ENCODE measurements around the gene NGB.

DNA sequence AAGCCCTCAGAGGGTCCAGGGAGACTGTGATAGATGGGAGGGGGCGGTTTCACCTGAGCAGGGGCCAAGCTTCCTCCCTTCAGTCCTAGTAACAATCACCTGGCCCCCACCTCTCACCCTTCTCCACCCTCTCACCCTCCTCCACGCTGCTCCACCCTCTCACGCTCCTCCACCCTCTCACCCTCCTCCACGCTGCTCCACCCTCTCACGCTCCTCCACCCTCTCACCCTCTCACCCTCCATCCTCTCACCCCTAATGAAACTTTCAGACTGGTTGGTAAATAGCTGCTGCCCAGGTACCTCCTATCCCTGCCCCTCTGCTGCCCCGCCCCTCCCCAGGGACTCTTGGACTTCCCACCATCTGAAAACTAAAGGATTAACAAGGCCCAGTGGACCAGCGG lies 34.2 kb downstream of the NGB start:
- TF ChIP-seq, protein P1, sequence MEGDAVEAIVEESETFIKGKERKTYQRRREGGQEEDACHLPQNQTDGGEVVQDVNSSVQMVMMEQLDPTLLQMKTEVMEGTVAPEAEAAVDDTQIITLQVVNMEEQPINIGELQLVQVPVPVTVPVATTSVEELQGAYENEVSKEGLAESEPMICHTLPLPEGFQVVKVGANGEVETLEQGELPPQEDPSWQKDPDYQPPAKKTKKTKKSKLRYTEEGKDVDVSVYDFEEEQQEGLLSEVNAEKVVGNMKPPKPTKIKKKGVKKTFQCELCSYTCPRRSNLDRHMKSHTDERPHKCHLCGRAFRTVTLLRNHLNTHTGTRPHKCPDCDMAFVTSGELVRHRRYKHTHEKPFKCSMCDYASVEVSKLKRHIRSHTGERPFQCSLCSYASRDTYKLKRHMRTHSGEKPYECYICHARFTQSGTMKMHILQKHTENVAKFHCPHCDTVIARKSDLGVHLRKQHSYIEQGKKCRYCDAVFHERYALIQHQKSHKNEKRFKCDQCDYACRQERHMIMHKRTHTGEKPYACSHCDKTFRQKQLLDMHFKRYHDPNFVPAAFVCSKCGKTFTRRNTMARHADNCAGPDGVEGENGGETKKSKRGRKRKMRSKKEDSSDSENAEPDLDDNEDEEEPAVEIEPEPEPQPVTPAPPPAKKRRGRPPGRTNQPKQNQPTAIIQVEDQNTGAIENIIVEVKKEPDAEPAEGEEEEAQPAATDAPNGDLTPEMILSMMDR (IDR thresholded peaks at IDR 0.05), result no peak
- TF ChIP-seq POLR2A (IDR thresholded peaks at IDR 0.05; ENCODE audit: low read depth) (no peak), EP300 (IDR thresholded peaks at IDR 0.05) (no peak), POLR2AphosphoS5 (IDR thresholded peaks at IDR 0.05) (no peak)

All from esophagus muscularis mucosa (tissue), 4 donors.